GM23248 (cell line): Measurements from ENCODE around the gene ALDH3B2. TPM values are rescaled to one million over a fixed set of nuclear protein-coding genes. Genes with fewer than 3 reads are reported as not detected.

Experiments used
- DNase-seq: peaks from one replicate; pipeline ENCODE4 v3.0.0-alpha.2; 2015
- H2AFZ ChIP-seq: fragments of 200-600 bp; sonication (generic); 2 replicates; pipeline ENCODE4 v1.6.1; 2016; ENCODE audit warnings: antibody characterized with exemption
- H3F3A ChIP-seq: fragments of 200-600 bp; sonication (generic); 2 replicates; pipeline ENCODE4 v1.6.1; 2016; ENCODE audit warnings: mild to moderate bottlenecking, antibody characterized with exemption, mixed run types; ENCODE audit not compliant: insufficient read depth
- H3K27ac ChIP-seq: fragments of 200-600 bp; sonication (generic); 2 replicates; pipeline ENCODE4 v1.5.1; 2016; ENCODE audit warnings: mild to moderate bottlenecking
- H3K27me3 ChIP-seq: fragments of 200-600 bp; sonication (generic); replicated peaks from 2 replicates; pipeline ENCODE4 v1.6.1; 2016; ENCODE audit warnings: mild to moderate bottlenecking; ENCODE audit not compliant: insufficient read depth
- H3K36me3 ChIP-seq: fragments of 200-600 bp; sonication (generic); 2 replicates; pipeline ENCODE4 v1.6.1; 2016; ENCODE audit warnings: low read depth, mild to moderate bottlenecking
- H3K4me1 ChIP-seq: fragments of 200-600 bp; sonication (generic); 2 replicates; pipeline ENCODE4 v1.6.1; 2016; ENCODE audit warnings: mild to moderate bottlenecking; ENCODE audit not compliant: insufficient read depth
- H3K4me2 ChIP-seq: fragments of 200-600 bp; sonication (generic); one replicate; pipeline ENCODE4 v1.6.1; 2016; ENCODE audit warnings: mild to moderate bottlenecking; ENCODE audit not compliant: unreplicated experiment
- H3K4me3 ChIP-seq: fragments of 200-600 bp; sonication (generic); 2 replicates; pipeline ENCODE4 v1.5.1; 2016; ENCODE audit warnings: mild to moderate bottlenecking
- H3K79me2 ChIP-seq: fragments of 200-600 bp; sonication (generic); 2 replicates; pipeline ENCODE4 v1.6.1; 2016; ENCODE audit warnings: mild to moderate bottlenecking; ENCODE audit not compliant: insufficient read depth
- H3K9ac ChIP-seq: fragments of 200-600 bp; sonication (generic); 2 replicates; pipeline ENCODE4 v1.6.1; 2016; ENCODE audit warnings: mild to moderate bottlenecking
- H3K9me2 ChIP-seq: fragments of 200-600 bp; sonication (generic); 2 replicates; pipeline ENCODE4 v1.6.1; 2016; ENCODE audit warnings: mixed run types, mild to moderate bottlenecking, moderate library complexity; ENCODE audit not compliant: insufficient read depth
- H3K9me3 ChIP-seq: fragments of 200-600 bp; sonication (generic); one replicate; pipeline ENCODE4 v1.6.1; 2017; ENCODE audit warnings: low read depth
- H4K20me1 ChIP-seq: fragments of 200-600 bp; sonication (generic); 2 replicates; pipeline ENCODE4 v1.6.0; 2016; ENCODE audit not compliant: insufficient read depth
- EZH2 ChIP-seq: fragments of 200-600 bp; sonication (generic); IDR thresholded peaks from 2 replicates; pipeline ENCODE4 v1.6.1; 2018; ENCODE audit warnings: antibody characterized with exemption, mild to moderate bottlenecking; ENCODE audit not compliant: insufficient read depth, poor library complexity, severe bottlenecking
- EZH2phosphoT487 ChIP-seq: fragments of 200-600 bp; sonication (generic); IDR thresholded peaks from 2 replicates; pipeline ENCODE4 v1.6.1; 2018; ENCODE audit warnings: antibody characterized with exemption, moderate library complexity, mild to moderate bottlenecking, low read depth; ENCODE audit not compliant: insufficient read depth
- WGBS, 2 experiments: methylation state at CpG; one replicate each; pipeline ENCODE4 v1.1.6; 2015 to 2017; ENCODE audit warnings: low lambda C conversion rate in 2 of 2, low coverage in 1 of 2; ENCODE audit errors: missing lambda C conversion rate in 2 of 2; 5-methylcytosine and 5-hydroxymethylcytosine counted together
- in situ Hi-C: fragments of 300-500 bp; cut with MboI; formaldehyde crosslinking; loops from 2 replicates; pipeline ENCODE4 v1.15.0; 2020
- polyA plus RNA-seq: library from polyadenylated mRNA; unstranded; fragments of >200 nt; fragmentation: Nextera tagmentation; extraction: Ambion mirVana; gene quantifications from 2 replicates; pipeline ENCODE4 v1.2.1, GENCODE V29; 2016
- total RNA-seq: library from RNA; depleted of rRNA; stranded (reverse); fragments of >200 nt; shearing (Covaris generic); gene quantifications from 2 replicates; pipeline ENCODE4 v1.2.3, GENCODE V29; 2014

ALDH3B2 gene
- total and polyA plus RNA-seq, 2 experiments from 2014 or later, result not detected

DNA sequence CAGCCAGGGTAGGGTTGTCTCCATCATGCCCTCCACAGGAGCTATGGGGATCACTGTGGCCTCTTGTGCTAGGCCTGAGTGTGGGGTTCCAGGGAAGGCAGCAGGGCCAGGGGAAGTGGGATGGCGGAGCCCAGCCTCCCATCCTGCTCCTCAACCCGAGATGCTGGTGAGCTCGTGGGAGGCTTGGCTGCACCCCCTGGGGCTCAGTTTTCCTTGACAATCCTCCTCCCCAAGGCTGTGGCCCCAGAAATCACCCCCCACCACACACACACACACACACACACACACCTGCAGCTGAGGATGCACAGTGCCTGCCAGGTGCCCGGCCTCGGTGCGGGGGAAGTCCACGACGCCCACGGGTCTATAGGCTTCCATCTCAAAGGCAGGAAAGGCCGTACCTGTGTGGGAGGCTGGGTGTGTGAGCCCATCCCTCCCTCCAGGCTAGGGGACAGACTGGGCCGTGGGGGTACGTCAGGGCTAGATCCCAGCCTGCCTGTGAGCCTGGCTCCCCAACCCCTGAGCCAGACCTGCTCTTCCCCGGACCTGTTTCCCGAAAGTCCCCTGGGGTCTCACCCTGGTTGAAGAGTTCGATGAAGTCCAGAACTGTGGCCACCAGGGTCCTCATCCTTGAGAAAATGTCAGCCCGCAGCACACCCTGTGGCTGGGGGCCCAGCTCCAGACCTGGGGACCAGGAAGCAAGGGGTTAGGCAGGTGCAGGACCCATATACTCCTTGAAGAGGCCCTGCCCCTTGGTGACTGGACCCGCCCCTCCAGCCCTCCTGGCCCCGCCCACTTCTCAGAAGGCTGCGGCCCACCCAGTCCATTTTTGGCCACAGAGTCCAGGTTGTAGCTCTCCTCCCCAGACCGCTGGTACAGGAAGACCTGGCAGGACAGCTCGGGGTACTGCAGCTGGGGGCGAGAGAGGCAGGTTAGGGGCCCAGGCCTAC, 29.7 kb downstream of the ALDH3B2 start:
- in situ Hi-C loops, result no loop called here

GRCh38 chr11:67644042-67644441, 30.4 kb downstream of the ALDH3B2 start:
- Histone ChIP-seq H3K4me1 (no peaks in the 10 kb centered on the region), H2AFZ (no peak overlapping the region), H3K4me3 (no peak overlapping the region), H4K20me1 (no peaks in the 10 kb centered on the region), H3K36me3 (no peaks in the 10 kb centered on the region), H3K9ac (no peak overlapping the region), H3K79me2 (no peaks in the 10 kb centered on the region), H3K4me2 (no peak overlapping the region), H3K9me3 (no peaks in the 10 kb centered on the region), H3F3A (no peaks in the 10 kb centered on the region), H3K27me3 (peaks cover 8% of the 10 kb centered on the region; the same call in 1 of the 2 replicates), H3K27ac (no peak overlapping the region), H3K9me2 (no peaks in the 10 kb centered on the region)
- in situ Hi-C loops, result no loop called here
- peak; percentile 20 for DNase-seq
- 76 to 83% methylated on average over 5 of the region's 5 CpGs for WGBS, 2 experiments
- TF ChIP-seq EZH2 (no peak), EZH2phosphoT487 (no peak)

More for the DNA sequence above, 29.7 kb downstream of the ALDH3B2 start:
- Histone ChIP-seq H2AFZ (no peak overlapping the region), H3K9me3 (no peaks in the 10 kb centered on the region), H3K9me2 (no peaks in the 10 kb centered on the region), H3K4me3 (no peak overlapping the region), H3K27ac (no peak overlapping the region), H4K20me1 (no peaks in the 10 kb centered on the region), H3K4me1 (no peaks in the 10 kb centered on the region), H3F3A (no peaks in the 10 kb centered on the region), H3K4me2 (no peak overlapping the region), H3K36me3 (no peaks in the 10 kb centered on the region), H3K27me3 (peaks cover 8% of the 10 kb centered on the region; the same call in 1 of the 2 replicates), H3K79me2 (no peaks in the 10 kb centered on the region), H3K9ac (no peak overlapping the region)
- TF ChIP-seq EZH2phosphoT487, result no peak
- no peak for TF ChIP-seq EZH2
- 75 to 83% methylated on average over 14 to 22 of the region's 22 CpGs for whole genome bisulfite sequencing, 2 experiments
- no peak for DNase-seq

DNA sequence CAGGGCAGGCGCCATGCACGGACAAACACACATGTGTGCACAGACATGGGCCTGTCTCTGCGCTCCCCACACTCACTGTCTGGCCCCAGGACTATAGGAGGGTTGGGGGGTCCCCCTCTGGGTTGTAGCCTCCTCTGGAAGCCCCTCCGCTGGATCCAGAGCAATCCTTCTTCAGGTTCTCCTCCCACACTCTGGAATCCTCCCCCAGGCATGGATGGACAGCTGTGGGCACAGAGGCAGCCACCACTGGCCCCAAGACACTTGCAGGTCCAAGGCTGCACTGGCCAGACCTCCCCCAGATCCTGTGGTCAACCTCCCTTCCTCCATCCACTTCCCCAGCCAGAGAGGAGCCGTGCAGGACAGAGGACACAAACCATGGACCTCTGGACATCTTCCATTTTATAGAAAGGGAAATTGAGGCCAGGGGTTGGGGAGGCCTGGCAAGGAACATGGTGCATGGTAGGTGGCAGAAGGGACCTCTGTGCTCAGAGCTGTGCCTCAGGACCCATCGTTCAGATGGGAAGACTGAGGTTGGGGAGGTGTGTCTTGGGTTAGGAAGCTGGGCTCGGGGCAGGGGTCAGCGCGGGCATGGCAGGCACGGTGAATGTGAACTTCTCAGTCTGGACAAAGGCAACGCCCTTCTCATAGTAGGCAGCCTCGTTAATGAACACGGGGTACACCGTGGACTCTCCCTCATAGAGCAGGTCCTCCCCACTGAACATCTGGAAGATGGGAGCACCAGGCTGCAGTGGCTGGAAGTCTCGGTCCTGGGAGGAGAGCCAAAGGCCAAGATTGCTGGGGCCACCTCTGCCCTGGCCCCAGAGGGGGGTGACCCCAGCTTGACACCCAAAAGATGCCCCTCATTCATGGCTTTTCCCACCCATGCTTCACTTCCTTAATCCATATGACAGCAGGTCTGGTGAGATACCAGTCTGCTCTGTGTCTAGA, 32.0 kb downstream of the ALDH3B2 start:
- H3K4me2 ChIP-seq, result no peak overlapping the region
- no peaks in the 10 kb centered on the region for H3K4me1 ChIP-seq
- in situ Hi-C loops, result no loop called here
- H3K9me3 ChIP-seq, result no peaks in the 10 kb centered on the region
- 52 to 55% methylated on average over 15 of the region's 15 CpGs for WGBS, 2 experiments
- peaks cover 8% of the 10 kb centered on the region; the same call in 1 of the 2 replicates for H3K27me3 ChIP-seq
- TF ChIP-seq EZH2phosphoT487 (no peak), EZH2 (no peak)
- no peaks in the 10 kb centered on the region for H4K20me1 ChIP-seq
- H3K27ac ChIP-seq, result no peak overlapping the region
- H3K36me3 ChIP-seq, result no peaks in the 10 kb centered on the region
- no peak overlapping the region for H3K4me3 ChIP-seq
- H3K79me2 ChIP-seq, result no peaks in the 10 kb centered on the region
- no peak overlapping the region for H2AFZ ChIP-seq
- no peak overlapping the region for H3K9ac ChIP-seq
- H3F3A ChIP-seq, result no peaks in the 10 kb centered on the region
- DNase-seq, result no peak
- no peaks in the 10 kb centered on the region for H3K9me2 ChIP-seq
